SK-N-DZ (cell line): ENCODE data around the gene EBF3.

ENCODE experiments used
- DNase-seq: peaks from one replicate; pipeline ENCODE4 v3.0.0-alpha.2; 2015; ENCODE audit warnings: low spot score

The EBF3 gene

GRCh38 chr10:129837909-129838582 lies 126.0 kb downstream of the EBF3 start:
- DNase-seq, result no peak

GRCh38 chr10:129836253-129836652 lies 127.8 kb downstream of the EBF3 start:
- no peak for DNase-seq

DNA sequence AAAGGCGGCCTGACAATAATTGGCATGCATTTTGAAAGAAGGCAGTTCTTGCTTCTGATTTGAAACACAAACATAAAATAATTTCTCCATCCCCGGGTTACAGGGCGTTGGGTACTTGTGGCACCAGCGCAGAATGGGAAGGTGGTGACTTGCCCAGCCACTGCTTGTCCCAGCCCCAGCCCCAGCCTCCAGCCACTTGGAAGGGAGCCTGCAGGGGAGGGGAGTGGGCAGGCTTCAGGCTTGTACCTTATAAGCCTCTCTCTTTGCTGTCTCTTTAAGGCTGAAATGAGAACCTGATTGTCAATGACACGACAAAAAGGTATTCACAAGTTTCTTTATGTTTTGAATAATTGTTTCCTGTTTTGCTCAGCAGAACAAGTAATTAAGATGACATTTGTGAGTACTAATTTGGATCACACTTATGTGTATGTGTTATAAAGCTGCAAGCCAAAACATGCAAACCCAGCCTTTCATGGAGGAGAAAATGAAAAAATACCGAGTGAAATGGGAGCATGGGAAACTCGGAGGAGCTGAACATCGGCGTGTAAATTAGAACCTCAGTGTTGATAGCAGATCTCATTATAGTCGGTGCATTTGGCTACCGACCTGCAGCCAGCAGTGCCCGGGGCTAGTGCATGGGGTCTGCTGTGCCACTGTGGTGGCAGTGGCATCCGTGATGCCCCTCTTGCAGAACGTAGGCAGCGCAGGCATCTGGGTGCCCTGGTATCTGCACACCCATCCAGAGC lies 129.9 kb downstream of the EBF3 start:
- DNase-seq, result no peak

- DNase-seq, result no peak
These were observed 130.6 kb downstream of the EBF3 start for GRCh38 chr10:129833468-129833950.

GRCh38 chr10:129832573-129833467 lies 131.3 kb downstream of the EBF3 start:
- DNase-seq, result peak; percentile 16

- DNase-seq, result no peak
These were observed 132.9 kb downstream of the EBF3 start for GRCh38 chr10:129831150-129831549.

DNA sequence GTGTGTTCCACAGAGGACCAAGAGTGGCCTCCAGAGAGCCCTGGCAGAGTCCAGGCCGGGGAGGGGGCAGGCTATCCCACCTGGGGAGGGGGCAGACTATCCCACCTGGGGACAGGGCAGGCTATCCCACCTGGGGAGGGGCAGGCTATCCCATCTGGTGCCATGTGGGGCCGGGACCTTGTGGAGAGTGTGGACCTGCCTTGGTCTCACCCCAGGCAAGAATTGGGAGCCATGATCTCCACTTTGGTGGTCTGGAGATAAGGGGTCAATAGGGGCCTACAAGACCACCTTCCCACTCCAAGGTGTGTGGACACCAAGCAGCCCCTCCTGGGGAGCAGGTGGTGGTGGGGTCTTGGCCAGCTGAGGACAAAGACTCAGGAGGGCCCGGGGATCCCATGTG lies 138.2 kb downstream of the EBF3 start:
- DNase-seq, result no peak

- DNase-seq, result no peak
These were observed 138.9 kb downstream of the EBF3 start for GRCh38 chr10:129825221-129825620.

- DNase-seq, result no peak
These were observed 143.6 kb downstream of the EBF3 start for GRCh38 chr10:129820451-129820850.

- DNase-seq, result no peak
These were observed 147.4 kb downstream of the EBF3 start for GRCh38 chr10:129816656-129817045.

DNA sequence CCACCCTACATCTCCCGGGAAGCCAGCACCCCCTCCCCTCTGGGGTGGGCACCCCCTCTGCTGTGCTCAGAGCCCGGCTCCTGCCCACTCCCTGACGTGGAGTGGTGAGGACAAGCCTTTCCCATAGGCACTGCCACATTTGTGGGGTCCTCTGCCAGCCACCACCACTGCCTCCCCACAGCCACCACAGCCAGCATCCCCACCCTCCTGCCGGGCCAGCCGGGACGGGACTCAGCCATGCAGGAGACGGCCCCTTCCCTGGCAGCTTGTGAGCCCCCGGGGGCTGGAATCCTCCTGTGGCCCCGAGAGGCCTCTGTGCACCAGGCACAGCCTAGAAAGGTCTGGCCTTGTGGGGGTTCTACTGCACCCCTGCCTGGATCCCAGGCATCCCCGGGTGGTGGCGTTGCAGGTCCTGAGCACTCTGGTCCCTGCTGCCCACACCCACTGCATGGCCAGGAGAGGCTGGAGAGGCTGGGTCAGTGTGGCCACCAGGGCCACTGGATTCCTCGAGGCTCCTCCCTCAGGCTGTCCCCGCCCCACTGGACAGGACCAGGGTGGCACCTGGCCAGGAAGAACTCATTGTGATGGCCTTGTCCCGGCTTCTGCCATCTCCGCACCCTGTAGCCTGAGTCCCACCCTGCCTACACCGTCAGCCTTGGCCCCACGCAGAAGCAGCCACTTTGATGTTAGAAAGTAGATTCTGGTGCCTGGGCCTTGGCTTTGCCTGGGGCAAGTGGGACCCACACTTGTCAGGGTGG lies 148.0 kb downstream of the EBF3 start:
- DNase-seq, result no peak

DNA sequence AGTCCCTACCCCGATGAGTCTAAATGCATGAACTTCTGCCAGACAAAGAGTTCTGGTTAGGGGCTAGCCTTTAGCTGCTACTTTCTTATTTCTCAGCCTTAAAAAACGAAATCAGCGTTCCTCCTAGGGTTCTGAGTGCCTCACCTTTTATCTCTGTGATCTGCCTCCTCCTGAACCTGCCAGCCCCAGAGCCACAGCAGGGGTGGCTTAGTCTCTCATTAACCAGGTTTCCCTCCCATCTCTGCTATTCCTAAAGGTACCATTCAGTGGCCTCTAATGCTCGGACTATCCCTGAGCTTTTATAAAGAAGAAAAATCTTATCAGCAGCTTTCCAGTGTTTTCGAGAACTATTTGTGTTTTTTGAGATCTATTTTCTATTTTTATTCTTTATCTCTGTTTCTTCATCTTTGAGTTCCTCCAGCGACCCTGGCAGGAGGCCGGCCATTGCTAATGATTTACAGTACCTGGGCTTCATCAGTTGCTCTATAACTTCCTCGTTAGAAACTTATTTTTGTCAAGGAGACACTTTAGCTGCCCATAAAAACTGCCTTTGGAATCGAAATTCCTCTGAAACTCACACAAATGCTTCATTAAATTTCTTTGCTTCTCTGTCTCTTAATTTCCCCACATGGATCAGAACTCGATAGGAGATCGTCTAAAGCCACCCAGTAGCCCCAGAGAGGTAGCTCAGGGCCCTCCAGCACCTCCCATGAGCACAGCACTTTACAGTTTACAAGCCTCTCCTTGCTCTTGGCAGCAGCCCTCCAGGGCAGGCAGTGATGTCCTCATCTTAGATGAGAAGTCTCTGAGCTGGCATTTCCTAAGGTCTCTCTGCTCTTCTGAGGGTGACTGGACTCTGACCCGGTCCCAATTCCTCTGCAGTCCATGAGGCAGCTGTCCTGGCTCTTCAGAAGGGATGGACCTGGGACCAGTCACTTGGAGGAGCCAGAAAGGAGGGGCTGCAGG lies 149.1 kb downstream of the EBF3 start:
- no peak for DNase-seq

GRCh38 chr10:129812398-129812797 lies 151.7 kb downstream of the EBF3 start:
- DNase-seq, result no peak

DNA sequence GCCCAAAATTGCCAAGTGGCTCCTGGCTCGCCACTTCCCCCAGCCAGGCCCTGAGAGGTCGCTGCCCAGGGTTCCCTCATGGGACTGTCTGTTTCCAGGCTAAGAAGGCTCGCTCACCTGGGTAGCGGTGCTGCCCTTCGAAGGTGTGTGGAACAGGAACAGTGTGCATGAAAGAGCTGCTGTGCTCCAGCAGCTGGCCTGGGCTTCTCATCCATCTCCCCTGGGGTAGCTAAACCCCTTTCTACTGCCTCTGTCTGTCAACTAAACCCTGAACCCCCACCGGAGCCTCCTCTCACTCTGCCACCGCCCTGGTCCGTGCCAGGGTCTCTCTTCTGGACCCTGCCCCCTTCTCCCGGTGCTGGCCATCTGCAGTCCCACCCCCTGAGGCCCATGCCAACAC lies 152.9 kb downstream of the EBF3 start:
- no peak for DNase-seq

DNA sequence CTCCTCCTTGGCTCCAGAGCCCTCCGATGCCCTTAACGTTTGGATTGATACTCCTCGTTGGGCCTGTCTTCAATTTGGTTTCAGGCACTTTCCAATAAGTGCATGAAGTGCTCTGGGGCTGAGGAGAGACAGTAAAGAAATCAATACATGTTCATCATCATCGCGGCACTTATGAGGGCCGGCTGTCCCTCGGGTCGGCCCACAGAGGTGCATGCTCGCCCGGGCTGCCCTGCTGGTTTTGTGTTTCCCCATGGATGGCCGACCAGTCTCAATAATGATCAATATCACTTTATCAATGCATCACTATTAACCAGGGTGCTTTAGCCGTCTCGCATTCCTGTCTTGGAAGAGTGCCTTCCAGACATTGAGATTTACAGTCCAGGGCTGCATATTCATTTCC lies 154.2 kb downstream of the EBF3 start:
- no peak for DNase-seq

GRCh38 chr10:129809431-129809830 lies 154.6 kb downstream of the EBF3 start:
- DNase-seq, result no peak

GRCh38 chr10:129808092-129808983 lies 155.7 kb downstream of the EBF3 start:
- DNase-seq, result no peak

GRCh38 chr10:129807211-129807610 lies 156.9 kb downstream of the EBF3 start:
- no peak for DNase-seq

GRCh38 chr10:129800796-129801340 lies 163.2 kb downstream of the EBF3 start:
- DNase-seq, result no peak
